NCI-H446 treated with DMSO at 0.1 percent for 48 hours (cell line): ENCODE results near the gene BCL6B.
"Not testable (repeated sequence)": the region's sequence is repeated elsewhere in the genome, so short reads cannot be mapped to it uniquely, and the experiment has no call there.

ENCODE experiments used
- DNase-seq: peaks from one replicate; lab custom pipeline; 2025; lab: John Stamatoyannopoulos, UW

BCL6B gene, protein sequence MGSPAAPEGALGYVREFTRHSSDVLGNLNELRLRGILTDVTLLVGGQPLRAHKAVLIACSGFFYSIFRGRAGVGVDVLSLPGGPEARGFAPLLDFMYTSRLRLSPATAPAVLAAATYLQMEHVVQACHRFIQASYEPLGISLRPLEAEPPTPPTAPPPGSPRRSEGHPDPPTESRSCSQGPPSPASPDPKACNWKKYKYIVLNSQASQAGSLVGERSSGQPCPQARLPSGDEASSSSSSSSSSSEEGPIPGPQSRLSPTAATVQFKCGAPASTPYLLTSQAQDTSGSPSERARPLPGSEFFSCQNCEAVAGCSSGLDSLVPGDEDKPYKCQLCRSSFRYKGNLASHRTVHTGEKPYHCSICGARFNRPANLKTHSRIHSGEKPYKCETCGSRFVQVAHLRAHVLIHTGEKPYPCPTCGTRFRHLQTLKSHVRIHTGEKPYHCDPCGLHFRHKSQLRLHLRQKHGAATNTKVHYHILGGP

DNA sequence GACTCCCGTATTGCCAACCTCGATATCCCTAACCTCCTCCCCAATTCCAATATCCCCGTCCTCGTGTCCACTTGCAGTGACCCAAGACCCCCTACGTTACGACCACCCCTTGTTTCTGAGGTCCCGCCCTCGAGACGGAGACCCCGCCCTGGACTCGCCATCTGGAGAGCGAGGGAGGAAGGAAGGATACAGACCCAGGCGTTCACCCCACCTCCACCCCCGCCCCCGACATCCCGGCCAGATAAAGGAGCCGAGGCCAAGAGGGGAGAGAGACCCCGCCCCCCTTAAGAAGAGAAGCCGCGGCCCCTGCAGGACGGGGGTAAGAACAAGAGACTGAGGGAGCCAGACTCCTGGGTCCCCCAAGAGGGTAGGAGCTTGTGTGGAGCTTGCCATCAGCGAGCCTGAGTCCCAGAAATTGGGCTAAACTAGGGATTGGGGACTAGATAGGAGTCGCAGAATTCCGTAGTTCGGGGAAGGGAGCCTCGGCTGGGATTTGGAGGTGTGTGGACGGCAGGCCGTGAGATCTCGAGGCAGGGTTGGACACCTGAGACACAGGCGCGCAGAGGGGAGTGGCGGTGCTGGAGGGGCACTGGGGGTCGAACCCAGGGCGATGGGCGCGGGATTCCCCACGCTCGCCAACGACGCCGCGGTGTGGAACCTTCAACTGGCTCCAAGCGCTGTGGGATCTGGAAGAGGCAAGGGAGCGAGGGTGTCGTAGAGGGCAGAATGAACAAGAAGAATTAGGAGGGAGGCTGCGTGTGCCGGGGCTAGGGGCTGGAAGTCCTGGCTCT is at the start of gene BCL6B:
BCL6B (plus strand) TSS at position 270 of the 791 bp plus-strand sequence. CDS start 622 bp downstream, outside the sequence.
- DNase-seq = no peak

DNA sequence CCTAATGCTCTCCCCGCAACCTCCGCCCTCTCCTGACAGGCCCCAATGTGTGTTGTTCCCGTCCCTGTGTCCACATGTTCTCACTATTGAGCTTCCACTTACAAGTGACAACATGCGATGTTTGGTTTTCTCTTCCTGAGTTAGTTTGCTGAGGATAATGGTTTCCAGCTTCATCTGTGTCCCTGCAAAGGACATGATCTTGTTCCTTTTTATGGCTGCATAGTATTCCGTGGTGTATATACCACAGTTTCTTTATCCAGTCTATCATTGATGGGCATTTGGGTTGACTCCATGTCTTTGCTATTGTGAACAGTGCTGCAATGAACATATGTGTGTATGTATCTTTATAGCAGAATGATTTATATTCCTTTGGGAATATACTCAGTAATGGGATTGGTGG is 43.4 kb upstream of the BCL6B start:
- not testable (repeated sequence) for DNase-seq

GRCh38 chr17:6981426-6981825 is 41.4 kb upstream of the BCL6B start:
- DNase-seq = no peak

DNA sequence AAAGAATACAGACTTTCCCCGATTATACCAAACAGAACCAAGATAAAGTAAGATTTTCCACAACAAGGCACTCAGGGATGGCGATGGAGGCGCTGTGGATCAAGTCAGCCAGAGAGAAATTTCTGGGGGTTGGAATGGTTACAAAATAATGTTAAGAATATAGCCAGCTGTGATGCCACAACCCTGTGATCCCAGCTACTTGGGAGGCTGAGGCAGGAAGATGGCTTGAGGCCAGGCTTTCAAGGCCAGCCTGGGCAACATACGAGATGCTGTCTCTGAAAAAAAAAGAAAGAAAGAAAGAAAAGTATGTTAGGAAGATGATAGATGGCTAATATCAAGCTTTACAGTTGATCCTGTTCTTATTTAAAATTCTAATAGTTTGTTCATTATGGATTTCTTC is 37.6 kb upstream of the BCL6B start:
- no peak for DNase-seq

- no peak for DNase-seq
Observed at GRCh38 chr17:6986676-6987075, 36.2 kb upstream of the BCL6B start.

DNA sequence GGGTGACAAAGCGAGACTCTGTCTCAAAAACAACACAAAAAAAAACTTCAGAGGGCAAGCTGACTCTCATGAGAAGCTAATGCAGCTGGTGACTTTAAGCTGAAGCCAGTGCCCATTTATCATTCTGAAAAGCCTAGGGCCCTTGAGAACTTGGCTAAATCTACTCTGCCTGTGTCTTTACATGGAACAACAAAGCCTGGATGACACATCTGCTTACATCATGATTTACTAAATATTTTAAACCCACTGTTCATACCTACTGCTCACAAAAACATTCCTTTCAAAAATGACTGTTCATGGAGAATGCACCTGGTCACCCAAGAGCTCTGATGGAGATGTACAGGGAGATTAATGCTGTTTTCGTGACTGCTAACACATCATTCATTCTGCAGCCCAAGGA is 33.1 kb upstream of the BCL6B start:
- DNase-seq = no peak

GRCh38 chr17:6993613-6994056 is 29.2 kb upstream of the BCL6B start:
- not testable (repeated sequence) for DNase-seq

DNA sequence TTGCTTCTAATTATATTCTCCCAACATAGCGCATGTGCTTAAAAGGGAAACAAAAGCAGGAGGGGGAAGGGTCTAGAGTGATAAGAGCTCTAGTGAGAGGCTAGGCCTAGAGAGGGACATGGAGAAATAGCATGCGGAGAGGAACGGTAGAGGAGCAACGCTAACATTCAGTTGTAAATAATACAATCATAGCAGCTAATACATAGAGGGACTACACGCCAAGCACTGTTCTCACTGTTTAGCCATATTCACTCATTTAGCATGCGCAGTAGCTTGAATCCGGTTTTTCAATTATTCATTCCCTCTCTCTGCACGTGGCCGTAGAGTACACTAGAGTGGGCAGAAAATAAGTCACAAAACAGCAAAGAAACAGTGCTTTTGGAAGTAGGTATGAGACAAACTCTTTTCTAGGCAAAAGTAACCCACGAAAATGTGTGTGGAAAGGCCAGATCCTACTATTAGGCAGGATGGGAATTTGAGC is 28.7 kb upstream of the BCL6B start:
- no peak for DNase-seq

DNA sequence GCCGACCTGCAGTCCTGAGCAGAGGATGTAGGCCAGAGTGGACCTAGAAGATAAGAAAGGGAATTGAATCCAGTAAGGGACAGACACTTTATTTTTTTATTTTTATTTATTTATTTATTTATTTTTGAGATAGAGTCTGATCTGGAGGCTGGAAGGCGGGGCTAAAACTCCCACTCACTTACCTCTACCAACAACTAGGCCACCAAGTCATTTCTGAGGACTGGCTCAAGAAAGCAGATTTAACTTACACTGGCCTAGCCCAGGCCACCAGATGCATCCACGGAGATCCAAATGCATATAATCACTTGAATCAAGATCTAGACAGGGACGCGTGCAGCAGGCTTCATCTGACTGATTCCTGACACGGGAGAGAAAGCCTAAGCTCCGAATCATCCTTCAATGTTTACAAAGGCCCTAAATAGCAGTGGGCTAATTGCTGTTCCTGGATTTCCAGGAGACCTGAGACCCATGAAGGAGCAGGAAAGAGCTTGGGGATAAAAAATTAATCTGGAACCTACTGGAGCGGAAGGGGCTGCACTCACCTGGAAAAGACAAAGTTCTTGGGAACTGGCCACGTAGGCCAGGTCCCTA is 28.1 kb upstream of the BCL6B start:
- DNase-seq = no peak

- DNase-seq = no peak
Observed at GRCh38 chr17:6995500-6996255, 27.2 kb upstream of the BCL6B start, which contains the start of gene ALOX12. TSS of gene ALOX12 (plus strand) at chr17:6996049. CDS start at chr17:6996118, 69 bp downstream.

DNA sequence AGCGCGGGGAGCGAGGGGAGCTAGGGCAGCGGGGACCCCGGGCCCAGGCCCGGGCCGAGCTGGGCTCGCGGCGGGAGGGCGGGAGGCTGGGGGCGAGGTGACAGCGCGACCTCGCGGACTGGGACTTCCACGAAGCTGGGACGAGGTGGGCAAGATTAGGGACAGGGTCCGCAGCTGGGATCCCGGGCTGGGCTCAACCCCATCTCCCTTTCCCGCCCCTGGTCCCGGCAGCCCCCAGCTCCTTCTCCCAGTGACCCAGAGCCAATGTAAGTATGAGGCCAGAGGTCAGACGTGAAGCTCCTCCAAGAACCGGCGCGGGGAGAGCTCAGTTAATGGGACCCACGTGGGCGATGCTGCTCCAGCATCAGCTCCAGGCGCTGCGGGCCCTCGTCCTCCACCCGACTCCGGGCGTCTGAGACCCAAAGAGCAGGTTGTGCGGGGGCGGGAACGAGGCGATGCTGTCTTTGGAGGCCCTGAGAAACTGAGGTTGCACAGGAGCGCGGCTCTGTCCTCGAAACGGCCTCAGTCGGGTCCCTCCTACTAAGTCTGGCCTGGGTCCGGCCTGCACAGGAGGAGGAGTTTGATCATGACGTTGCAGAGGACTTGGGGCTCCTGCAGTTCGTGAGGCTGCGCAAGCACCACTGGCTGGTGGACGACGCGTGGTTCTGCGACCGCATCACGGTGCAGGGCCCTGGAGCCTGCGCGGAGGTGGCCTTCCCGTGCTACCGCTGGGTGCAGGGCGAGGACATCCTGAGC is 26.4 kb upstream of the BCL6B start:
- DNase-seq = no peak

- DNase-seq = no peak
Observed at GRCh38 chr17:6997171-6997570, 25.7 kb upstream of the BCL6B start.

GRCh38 chr17:6998855-6999508 is 23.9 kb upstream of the BCL6B start:
- DNase-seq = no peak

DNA sequence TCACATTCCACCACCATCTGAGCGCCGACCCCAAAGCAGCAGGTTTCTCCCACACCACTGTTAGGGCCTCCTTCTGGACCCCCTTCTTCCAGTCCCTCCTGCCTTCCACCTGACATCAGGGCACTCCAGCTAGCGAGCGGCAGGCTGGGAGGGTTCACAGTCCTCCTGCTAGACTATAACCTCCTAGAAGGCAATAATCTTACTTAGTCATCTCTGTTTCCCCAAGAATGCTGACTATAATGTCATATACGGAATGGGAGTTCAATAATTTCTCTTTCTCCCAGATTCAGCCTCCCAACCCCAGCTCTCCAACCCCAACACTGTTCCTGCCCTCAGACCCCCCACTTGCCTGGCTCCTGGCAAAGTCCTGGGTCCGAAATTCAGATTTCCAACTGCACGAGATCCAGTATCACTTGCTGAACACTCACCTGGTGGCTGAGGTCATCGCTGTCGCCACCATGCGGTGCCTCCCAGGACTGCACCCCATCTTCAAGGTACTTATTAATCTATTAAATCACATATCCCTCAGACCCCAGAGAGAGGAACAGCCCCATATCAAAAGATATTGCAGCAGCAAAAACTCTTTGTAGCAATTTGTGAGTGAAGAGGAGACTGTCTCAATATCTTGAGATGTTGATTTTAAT is 21.4 kb upstream of the BCL6B start:
- DNase-seq = no peak

DNA sequence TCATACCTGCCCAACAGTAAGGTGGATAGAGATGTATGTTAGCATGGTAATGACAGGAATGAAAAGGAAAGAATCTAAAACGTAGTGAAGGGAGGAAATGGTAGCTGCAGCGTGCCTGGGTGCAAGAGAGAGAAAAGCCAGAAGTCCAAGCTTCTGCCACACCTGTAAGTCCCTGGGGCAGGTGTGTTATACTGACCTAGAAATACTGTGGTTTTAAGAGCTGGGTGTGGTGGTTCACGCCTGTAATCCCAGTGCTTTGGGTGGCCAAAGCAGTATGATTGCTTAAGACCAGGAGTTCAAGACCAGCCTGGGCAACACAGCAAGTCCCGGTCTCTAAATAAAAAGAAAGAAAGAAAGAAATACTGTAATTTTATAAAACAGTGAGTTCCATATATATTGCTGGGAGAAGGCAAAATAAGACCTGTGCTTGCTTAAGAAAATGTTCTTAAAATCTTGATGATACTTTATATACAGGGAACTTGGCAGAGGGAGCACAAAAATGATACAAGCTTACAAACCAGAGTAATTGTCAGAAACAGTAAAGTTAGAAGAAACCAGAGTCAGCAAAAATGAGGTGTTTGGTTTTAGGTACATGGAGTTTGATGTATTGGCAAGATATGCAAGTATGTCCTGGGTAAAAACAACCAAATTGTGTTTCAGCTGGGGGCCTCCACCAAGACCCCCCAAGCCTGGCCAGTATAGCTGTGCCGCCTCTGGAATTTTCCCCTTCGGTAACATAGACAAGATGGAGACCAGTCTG is 20.4 kb upstream of the BCL6B start:
- DNase-seq = no peak

DNA sequence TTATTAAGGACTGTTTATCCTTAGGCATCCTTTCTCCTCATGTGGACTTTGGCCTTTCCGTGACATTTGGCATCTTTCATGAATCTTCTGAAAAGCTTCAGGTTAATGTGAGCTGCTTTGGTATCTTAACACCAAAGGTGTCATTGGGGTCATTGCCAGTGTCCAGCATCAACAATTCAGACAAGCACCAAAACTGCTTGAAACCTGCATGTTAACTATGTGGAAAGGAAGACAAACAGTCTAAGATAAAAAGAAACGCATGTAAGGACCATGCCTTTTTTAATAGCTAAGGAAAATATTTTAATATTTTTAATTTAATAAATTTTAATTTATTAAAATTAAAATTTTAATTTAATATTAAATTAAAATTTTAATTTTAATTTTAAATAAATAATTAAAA is 19.1 kb upstream of the BCL6B start:
- no peak for DNase-seq

DNA sequence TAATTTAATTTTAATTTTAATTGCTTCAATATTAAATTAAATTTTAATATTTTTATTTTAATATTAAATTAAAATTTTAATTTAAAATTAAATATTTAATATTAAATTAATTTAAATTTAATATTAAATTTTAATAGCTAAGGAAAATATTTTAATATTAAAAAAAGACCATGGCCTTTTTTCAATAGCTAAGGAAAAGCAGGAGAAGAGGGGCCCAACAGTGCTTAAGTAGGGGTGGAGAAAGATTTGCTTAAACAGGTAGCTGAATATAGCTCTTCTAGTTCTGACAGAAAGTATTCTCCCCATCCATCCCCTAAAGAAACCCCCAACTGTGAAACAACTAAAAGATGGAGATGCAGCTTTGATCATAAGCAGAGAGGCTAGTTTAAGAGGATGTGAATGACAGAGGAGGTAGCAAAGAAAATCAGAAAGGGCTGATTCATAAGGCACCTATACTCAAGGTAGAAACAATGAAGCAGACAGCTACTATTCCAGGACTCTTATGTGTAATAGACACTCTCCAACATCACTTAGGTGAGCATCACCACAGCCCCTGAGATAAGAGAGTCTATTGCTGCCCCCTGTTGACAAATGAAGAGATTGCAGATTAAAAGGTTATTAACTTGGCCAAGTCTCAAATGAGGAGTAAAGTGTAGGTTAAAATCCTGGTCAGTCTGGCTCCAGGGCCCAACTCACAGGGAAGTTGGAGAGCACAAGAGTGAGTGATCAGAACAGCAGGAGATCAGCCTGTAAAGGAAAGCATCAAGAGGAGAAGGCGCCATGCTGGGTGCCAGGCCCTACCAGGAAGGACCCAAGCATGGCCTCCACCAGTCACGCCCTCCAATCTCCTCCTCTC is 18.2 kb upstream of the BCL6B start:
- peak; percentile 12 for DNase-seq

DNA sequence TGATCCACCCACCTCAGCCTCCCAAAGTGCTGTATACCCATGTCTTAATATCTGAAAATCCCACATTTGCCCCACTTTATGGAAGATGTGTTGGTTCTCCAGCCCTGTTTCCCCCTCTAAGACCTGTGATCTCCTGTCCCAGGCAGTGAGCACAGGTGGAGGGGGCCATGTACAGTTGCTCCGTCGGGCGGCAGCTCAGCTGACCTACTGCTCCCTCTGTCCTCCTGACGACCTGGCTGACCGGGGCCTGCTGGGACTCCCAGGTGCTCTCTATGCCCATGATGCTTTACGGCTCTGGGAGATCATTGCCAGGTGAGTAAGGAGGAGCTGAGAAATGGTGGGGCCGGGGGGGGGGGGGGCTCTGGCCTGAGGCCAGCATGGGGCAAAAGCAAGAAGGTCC is 17.1 kb upstream of the BCL6B start:
- no peak for DNase-seq
